Nephron progenitor cell (in vitro differentiated cells): ENCODE results near the gene EXOC5.

Experiments
- DNase-seq: peaks from one replicate; pipeline ENCODE4 v3.0.0; 2021
- H3K27ac Mint-ChIP-seq: 2 replicates; pipeline ENCODE4 v1.8.0; 2021; ENCODE audit warnings: mild to moderate bottlenecking, moderate library complexity, mixed read lengths
- H3K27me3 Mint-ChIP-seq: 2 replicates; pipeline ENCODE4 v1.8.0; 2021; ENCODE audit warnings: mild to moderate bottlenecking, low read depth, mixed read lengths; ENCODE audit not compliant: poor library complexity
- H3K36me3 Mint-ChIP-seq: 2 replicates; pipeline ENCODE4 v1.8.0; 2021; ENCODE audit warnings: low read depth, mixed read lengths
- H3K4me1 Mint-ChIP-seq: 2 replicates; pipeline ENCODE4 v1.8.0; 2021; ENCODE audit warnings: mixed read lengths
- H3K4me3 Mint-ChIP-seq: 2 replicates; pipeline ENCODE4 v1.8.0; 2021; ENCODE audit warnings: mild to moderate bottlenecking, moderate library complexity, mixed read lengths
- H3K9me3 Mint-ChIP-seq: 2 replicates; pipeline ENCODE4 v1.8.0; 2021; ENCODE audit warnings: mild to moderate bottlenecking, moderate library complexity, mixed read lengths
- CTCF ChIP-seq: fragments of 200-600 bp; sonication (generic); IDR thresholded peaks from 2 replicates; pipeline ENCODE4 v1.5.0; 2021; ENCODE audit warnings: antibody characterized with exemption

Gene EXOC5

GRCh38 chr14:57287745-57288144 lies 19.0 kb upstream of the EXOC5 start:
- peaks cover 20% of the 10 kb centered on the region for H3K36me3 Mint-ChIP-seq
- H3K9me3 Mint-ChIP-seq = no peaks in the 10 kb centered on the region
- no peak overlapping the region for H3K4me3 Mint-ChIP-seq
- no peak for DNase-seq
- H3K4me1 Mint-ChIP-seq = peaks cover 14% of the 10 kb centered on the region
- no peak overlapping the region for H3K27ac Mint-ChIP-seq
- no peaks in the 10 kb centered on the region for H3K27me3 Mint-ChIP-seq
- no peak for TF ChIP-seq CTCF

GRCh38 chr14:57277062-57277461 lies 8.4 kb upstream of the EXOC5 start:
- no peak for TF ChIP-seq CTCF
- Mint-ChIP-seq H3K9me3 (no peaks in the 10 kb centered on the region), H3K4me3 (no peak overlapping the region), H3K4me1 (no peaks in the 10 kb centered on the region), H3K27me3 (no peaks in the 10 kb centered on the region), H3K36me3 (peaks cover 41% of the 10 kb centered on the region), H3K27ac (no peak overlapping the region)
- no peak for DNase-seq

GRCh38 chr14:57275023-57275664 lies 6.4 kb upstream of the EXOC5 start:
- Mint-ChIP-seq H3K4me3 (no peak overlapping the region), H3K36me3 (peaks cover 53% of the 10 kb centered on the region), H3K9me3 (no peaks in the 10 kb centered on the region), H3K4me1 (peaks cover 18% of the 10 kb centered on the region), H3K27ac (no peak overlapping the region), H3K27me3 (no peaks in the 10 kb centered on the region)
- no peak for DNase-seq
- TF ChIP-seq CTCF = no peak

DNA sequence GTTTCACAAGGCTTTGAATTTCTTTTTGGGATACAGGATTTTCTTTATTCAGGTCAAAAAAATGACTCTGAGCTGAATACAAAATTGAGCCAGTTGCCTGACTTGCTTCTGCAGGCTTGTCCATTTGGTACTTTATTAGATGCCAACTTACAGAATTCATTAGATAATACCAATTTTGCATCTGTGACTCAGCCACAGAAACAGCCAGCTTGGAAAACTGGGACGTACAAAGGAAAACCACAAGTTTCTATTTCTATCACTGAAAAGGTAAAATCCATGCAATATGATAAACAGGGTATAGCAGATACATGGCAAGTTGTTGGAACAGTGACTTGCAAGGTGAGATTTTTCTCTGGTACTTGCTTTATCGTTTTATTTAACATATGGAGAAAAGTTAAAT lies 5.8 kb upstream of the EXOC5 start:
- no peak for DNase-seq
- Mint-ChIP-seq H3K36me3 (peaks cover 54% of the 10 kb centered on the region), H3K9me3 (no peaks in the 10 kb centered on the region), H3K4me1 (peaks cover 21% of the 10 kb centered on the region), H3K4me3 (no peak overlapping the region), H3K27me3 (no peaks in the 10 kb centered on the region), H3K27ac (no peak overlapping the region)
- no peak for TF ChIP-seq CTCF

DNA sequence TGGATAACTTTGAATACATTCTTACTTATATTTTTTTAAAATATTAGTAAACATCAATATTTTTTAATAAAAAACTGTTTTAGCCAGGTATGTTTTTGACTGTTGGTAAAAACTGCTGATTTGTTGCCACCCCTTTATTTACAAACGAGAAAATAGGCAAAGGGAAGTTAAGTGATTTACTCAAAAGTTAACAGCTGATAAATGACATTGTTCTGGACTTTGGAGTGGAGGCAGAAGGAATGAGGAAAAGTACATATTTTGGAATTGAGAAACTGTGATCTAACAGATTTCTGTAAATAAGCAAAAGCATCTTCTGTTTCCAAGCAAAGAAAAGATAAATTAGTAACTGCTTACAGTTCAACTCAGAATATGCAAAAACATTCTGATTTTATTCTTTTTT lies 4.5 kb upstream of the EXOC5 start:
- Mint-ChIP-seq H3K4me3 (no peak overlapping the region), H3K27ac (no peak overlapping the region), H3K4me1 (peaks cover 28% of the 10 kb centered on the region), H3K36me3 (peaks cover 54% of the 10 kb centered on the region), H3K9me3 (no peaks in the 10 kb centered on the region), H3K27me3 (no peaks in the 10 kb centered on the region)
- no peak for DNase-seq
- TF ChIP-seq CTCF = no peak

GRCh38 chr14:57266065-57266464 lies 2.6 kb downstream of the EXOC5 start:
- no peak for TF ChIP-seq CTCF
- H3K9me3 Mint-ChIP-seq = no peaks in the 10 kb centered on the region
- no peak for DNase-seq
- no peak overlapping the region for H3K27ac Mint-ChIP-seq
- peak overlapping the region; percentile 63 for H3K4me3 Mint-ChIP-seq
- peaks cover 52% of the 10 kb centered on the region for H3K4me1 Mint-ChIP-seq
- H3K27me3 Mint-ChIP-seq = no peaks in the 10 kb centered on the region
- peaks cover 27% of the 10 kb centered on the region for H3K36me3 Mint-ChIP-seq
